Memory B cell (primary cell): ENCODE measurements around the gene MCL1.
"Not testable (repeated sequence)": the region's sequence is repeated elsewhere in the genome, so short reads cannot be mapped to it uniquely, and the experiment has no call there.

ENCODE experiments used
- ATAC-seq: fragments of 150-1000 bp; cut with Tn5 transposase; 2 replicates; pipeline ENCODE4 v1.10.0; 2021; ENCODE audit warnings: low read depth, mild to moderate bottlenecking, moderate library complexity
- DNase-seq, 2 donors: peaks; one replicate each; pipeline ENCODE4 v3.0.0; 2022; ENCODE audit warnings: low spot score in 2 of 2
- H3K27ac Mint-ChIP-seq: one replicate; pipeline ENCODE4 v1.8.0; 2022; ENCODE audit warnings: mild to moderate bottlenecking, moderate library complexity, mixed read lengths
- H3K27me3 Mint-ChIP-seq: one replicate; pipeline ENCODE4 v1.8.0; 2022; ENCODE audit warnings: mixed read lengths
- H3K36me3 Mint-ChIP-seq: one replicate; pipeline ENCODE4 v1.8.0; 2022; ENCODE audit warnings: mild to moderate bottlenecking, mixed read lengths
- H3K4me1 Mint-ChIP-seq: one replicate; pipeline ENCODE4 v1.8.0; 2022; ENCODE audit warnings: mixed read lengths
- H3K4me3 Mint-ChIP-seq: one replicate; pipeline ENCODE4 v1.8.0; 2022; ENCODE audit warnings: mild to moderate bottlenecking, moderate library complexity, mixed read lengths
- H3K9me3 Mint-ChIP-seq: one replicate; pipeline ENCODE4 v1.8.0; 2022; ENCODE audit warnings: mixed read lengths

Gene MCL1

GRCh38 chr1:150579110-150579944 is at the start of gene MCL1:
Gene MCL1 (minus strand): TSS chr1:150579610. CDS start chr1:150579530, 80 bp downstream.
- Mint-ChIP-seq H3K9me3 (no peaks in the 10 kb centered on the region), H3K27ac (peak within 1 kb of the TSS; percentile 98), H3K4me1 (peaks cover 25% of the 10 kb centered on the region), H3K36me3 (peaks cover 39% of the 10 kb centered on the region), H3K4me3 (peak within 1 kb of the TSS; percentile 94), H3K27me3 (no peaks in the 10 kb centered on the region)
- DNase-seq = peak; percentile 82 to 89
- peak; percentile 86 for ATAC-seq

- Mint-ChIP-seq H3K27me3 (no peaks in the 10 kb centered on the region), H3K4me1 (peaks cover 10% of the 10 kb centered on the region), H3K27ac (no peak overlapping the region), H3K4me3 (no peak overlapping the region), H3K9me3 (no peaks in the 10 kb centered on the region), H3K36me3 (peaks cover 14% of the 10 kb centered on the region)
- DNase-seq (no peak), ATAC-seq (no peak)
These were observed 49.3 kb upstream of the MCL1 start for GRCh38 chr1:150628766-150629114.

GRCh38 chr1:150627826-150628410 is 48.5 kb upstream of the MCL1 start:
- H3K36me3 Mint-ChIP-seq = peaks cover 17% of the 10 kb centered on the region
- ATAC-seq (no peak), DNase-seq (no peak)
- H3K4me3 Mint-ChIP-seq = peak overlapping the region; percentile 51
- H3K4me1 Mint-ChIP-seq = peaks cover 10% of the 10 kb centered on the region
- peak overlapping the region; percentile 15 for H3K27ac Mint-ChIP-seq
- H3K9me3 Mint-ChIP-seq = no peaks in the 10 kb centered on the region
- H3K27me3 Mint-ChIP-seq = no peaks in the 10 kb centered on the region

- Mint-ChIP-seq H3K27ac (peak overlapping the region; percentile 54), H3K4me3 (no peak overlapping the region), H3K27me3 (no peaks in the 10 kb centered on the region), H3K9me3 (no peaks in the 10 kb centered on the region), H3K36me3 (peaks cover 24% of the 10 kb centered on the region), H3K4me1 (peaks cover 12% of the 10 kb centered on the region)
- no peak for DNase-seq
- no peak for ATAC-seq
These were observed 46.7 kb upstream of the MCL1 start for GRCh38 chr1:150626150-150626549.

GRCh38 chr1:150624546-150624945 is 45.1 kb upstream of the MCL1 start:
- DNase-seq, H3K27ac Mint-ChIP-seq, H3K9me3 Mint-ChIP-seq, ATAC-seq, H3K27me3 Mint-ChIP-seq, H3K4me3 Mint-ChIP-seq: not testable (repeated sequence)
- peaks cover 29% of the 10 kb centered on the region for H3K36me3 Mint-ChIP-seq
- peaks cover 18% of the 10 kb centered on the region for H3K4me1 Mint-ChIP-seq

GRCh38 chr1:150624134-150624533 is 44.7 kb upstream of the MCL1 start:
- peaks cover 33% of the 10 kb centered on the region for H3K36me3 Mint-ChIP-seq
- not testable (repeated sequence) for H3K27ac Mint-ChIP-seq, H3K27me3 Mint-ChIP-seq, DNase-seq, ATAC-seq, H3K9me3 Mint-ChIP-seq
- peaks cover 21% of the 10 kb centered on the region for H3K4me1 Mint-ChIP-seq
- peak overlapping the region; percentile 41 for H3K4me3 Mint-ChIP-seq

GRCh38 chr1:150622303-150622975 is 43.0 kb upstream of the MCL1 start:
- peak overlapping the region; percentile 84 for H3K27ac Mint-ChIP-seq
- DNase-seq (no peak), ATAC-seq (no peak)
- H3K4me1 Mint-ChIP-seq = peaks cover 19% of the 10 kb centered on the region
- H3K36me3 Mint-ChIP-seq = peaks cover 33% of the 10 kb centered on the region
- no peak overlapping the region for H3K4me3 Mint-ChIP-seq
- H3K9me3 Mint-ChIP-seq = no peaks in the 10 kb centered on the region
- no peaks in the 10 kb centered on the region for H3K27me3 Mint-ChIP-seq

GRCh38 chr1:150621497-150622302 is 42.3 kb upstream of the MCL1 start:
- ATAC-seq = peak; percentile 79
- Mint-ChIP-seq H3K9me3 (no peaks in the 10 kb centered on the region), H3K4me1 (peaks cover 22% of the 10 kb centered on the region), H3K36me3 (peaks cover 35% of the 10 kb centered on the region), H3K27ac (peak overlapping the region; percentile 84), H3K4me3 (peak overlapping the region; percentile 34), H3K27me3 (no peaks in the 10 kb centered on the region)
- peak; percentile 46 to 58 for DNase-seq

- H3K4me3 Mint-ChIP-seq = peak overlapping the region; percentile 14
- DNase-seq (no peak), ATAC-seq (no peak)
- H3K27ac Mint-ChIP-seq = peak overlapping the region; percentile 84
- peaks cover 36% of the 10 kb centered on the region for H3K36me3 Mint-ChIP-seq
- no peaks in the 10 kb centered on the region for H3K9me3 Mint-ChIP-seq
- H3K4me1 Mint-ChIP-seq = peaks cover 22% of the 10 kb centered on the region
- no peaks in the 10 kb centered on the region for H3K27me3 Mint-ChIP-seq
These were observed 41.5 kb upstream of the MCL1 start for GRCh38 chr1:150620919-150621318.

GRCh38 chr1:150619576-150620509 is 40.4 kb upstream of the MCL1 start:
- Mint-ChIP-seq H3K9me3 (no peaks in the 10 kb centered on the region), H3K36me3 (peaks cover 36% of the 10 kb centered on the region), H3K4me3 (peak overlapping the region; percentile 19), H3K27me3 (no peaks in the 10 kb centered on the region), H3K27ac (peak overlapping the region; percentile 84), H3K4me1 (peaks cover 24% of the 10 kb centered on the region)
- no peak for DNase-seq
- ATAC-seq = peak; percentile 64

- DNase-seq = no peak
- H3K4me1 Mint-ChIP-seq = peaks cover 39% of the 10 kb centered on the region
- peaks cover 23% of the 10 kb centered on the region for H3K36me3 Mint-ChIP-seq
- no peaks in the 10 kb centered on the region for H3K9me3 Mint-ChIP-seq
- no peak for ATAC-seq
- peak overlapping the region; percentile 62 for H3K27ac Mint-ChIP-seq
- no peak overlapping the region for H3K4me3 Mint-ChIP-seq
- no peaks in the 10 kb centered on the region for H3K27me3 Mint-ChIP-seq
These were observed 36.2 kb upstream of the MCL1 start for GRCh38 chr1:150615346-150616201.
